Raji (cell line): Measurements from ENCODE around the gene CFDP1.

Experiments
- POLR2A ChIP-seq: IDR thresholded peaks from 2 replicates; pipeline ENCODE4 v1.6.1; 2011; ENCODE audit warnings: low read depth, low read length, control low read depth; ENCODE audit not compliant: insufficient read depth

The CFDP1 gene

GRCh38 chr16:75262800-75263127 is 170.5 kb downstream of the CFDP1 start:
- no peak for TF ChIP-seq POLR2A

DNA sequence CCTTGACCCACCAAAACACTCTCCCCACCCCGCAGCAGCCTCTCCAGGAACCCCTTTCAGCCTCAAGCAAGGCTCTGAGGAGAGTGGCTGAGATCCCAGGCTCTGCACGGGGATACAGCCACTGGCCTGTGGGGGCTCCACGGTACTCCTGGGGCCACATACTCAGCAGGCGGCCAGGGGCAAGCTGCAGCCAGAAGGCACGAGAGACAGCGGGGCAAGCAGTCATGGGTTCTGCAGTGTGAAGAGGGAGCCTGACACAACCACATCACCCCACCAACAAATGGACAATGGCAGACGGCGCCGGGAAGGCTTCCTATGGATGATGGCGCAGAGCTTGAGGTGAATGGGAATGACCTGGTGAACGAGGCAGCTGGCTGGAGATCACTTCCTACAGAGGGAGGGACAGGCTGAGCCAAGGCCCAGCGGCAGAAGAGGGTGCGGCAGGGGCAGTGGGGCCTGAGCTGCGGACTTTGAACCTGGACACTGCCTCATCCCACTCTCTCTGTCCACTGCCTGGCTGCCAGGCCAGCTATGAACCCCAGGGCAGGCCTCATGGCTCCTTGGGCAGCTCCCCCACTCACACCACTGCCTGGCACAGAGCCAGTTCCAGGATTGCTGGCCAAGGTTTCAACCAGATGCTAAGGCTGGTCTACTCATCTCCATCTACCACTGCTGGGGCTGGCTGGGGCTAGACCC is 171.1 kb downstream of the CFDP1 start:
- no peak for TF ChIP-seq POLR2A

- no peak for TF ChIP-seq POLR2A
These were observed 171.7 kb downstream of the CFDP1 start for GRCh38 chr16:75261590-75262078.

GRCh38 chr16:75260851-75261589 is 172.3 kb downstream of the CFDP1 start:
- no peak for TF ChIP-seq POLR2A

DNA sequence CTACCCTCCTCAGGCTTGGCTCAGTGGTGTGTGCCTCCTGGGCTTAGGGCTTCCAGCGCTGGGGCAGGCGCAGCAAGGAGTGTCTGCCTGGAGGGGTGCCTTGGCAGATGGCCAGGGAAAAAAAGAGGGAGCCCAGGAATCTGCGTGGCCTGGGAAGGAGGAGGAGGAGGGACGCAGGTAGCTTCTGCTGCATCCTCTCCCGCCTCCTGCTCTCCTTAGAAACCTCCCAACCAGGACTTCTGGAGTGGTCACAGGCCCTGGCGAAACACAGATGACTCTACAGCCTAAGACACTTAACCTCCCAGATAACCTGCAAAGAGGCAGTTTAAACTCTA is 174.5 kb downstream of the CFDP1 start:
- no peak for TF ChIP-seq POLR2A

- TF ChIP-seq POLR2A = no peak
These were observed 175.2 kb downstream of the CFDP1 start for GRCh38 chr16:75257886-75258806.

GRCh38 chr16:75256696-75257343 is 176.5 kb downstream of the CFDP1 start:
- TF ChIP-seq POLR2A = no peak

GRCh38 chr16:75256059-75256571 is 177.2 kb downstream of the CFDP1 start:
- no peak for TF ChIP-seq POLR2A

GRCh38 chr16:75254359-75254837 is 178.9 kb downstream of the CFDP1 start:
- no peak for TF ChIP-seq POLR2A

DNA sequence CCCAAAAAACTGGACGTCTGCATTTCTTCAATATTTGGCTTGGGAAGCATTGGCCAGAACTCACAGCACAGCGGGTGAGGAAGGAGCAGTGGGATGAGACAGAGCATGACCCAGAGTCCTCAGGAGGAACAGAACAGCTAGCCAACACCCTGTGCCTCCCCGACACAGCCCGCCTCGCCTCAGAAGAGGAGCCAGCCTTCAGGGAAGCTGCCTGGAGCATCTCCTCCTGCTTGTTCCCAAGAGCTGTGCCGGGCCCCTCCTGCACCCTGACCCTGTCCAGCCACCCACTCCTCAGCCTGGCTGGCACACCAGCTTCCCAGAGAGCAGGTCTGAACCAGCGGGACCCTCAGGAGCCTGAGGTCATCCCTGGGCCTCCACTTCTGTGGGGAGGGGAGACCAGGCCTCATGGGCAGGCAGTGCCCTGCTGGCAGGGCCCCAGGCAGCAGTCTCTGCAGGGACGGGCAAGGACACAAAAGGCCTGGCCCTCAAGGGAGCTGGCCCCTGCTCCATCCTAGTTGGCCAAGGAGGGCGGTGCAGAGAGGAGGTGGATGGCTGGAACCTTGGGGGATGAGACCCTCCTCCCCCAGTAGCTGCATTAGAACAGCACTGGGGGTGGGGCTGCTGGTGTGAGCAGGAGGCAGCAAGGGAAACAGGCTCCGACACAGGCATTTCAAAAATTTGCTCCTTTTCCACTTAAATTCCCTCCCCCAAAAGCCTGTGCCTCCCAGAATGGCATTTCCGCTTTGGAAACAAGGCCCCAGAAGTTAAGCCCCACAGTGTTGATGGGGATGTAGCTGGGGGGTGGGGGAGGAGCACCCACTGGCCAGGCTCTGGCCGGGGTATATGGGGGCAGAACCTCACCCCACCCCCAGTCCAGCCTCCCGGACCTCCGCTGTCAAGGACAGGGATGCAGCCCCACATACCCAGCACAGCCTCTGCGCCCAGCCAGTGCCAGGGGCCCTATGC is 180.1 kb downstream of the CFDP1 start:
- TF ChIP-seq POLR2A = no peak

DNA sequence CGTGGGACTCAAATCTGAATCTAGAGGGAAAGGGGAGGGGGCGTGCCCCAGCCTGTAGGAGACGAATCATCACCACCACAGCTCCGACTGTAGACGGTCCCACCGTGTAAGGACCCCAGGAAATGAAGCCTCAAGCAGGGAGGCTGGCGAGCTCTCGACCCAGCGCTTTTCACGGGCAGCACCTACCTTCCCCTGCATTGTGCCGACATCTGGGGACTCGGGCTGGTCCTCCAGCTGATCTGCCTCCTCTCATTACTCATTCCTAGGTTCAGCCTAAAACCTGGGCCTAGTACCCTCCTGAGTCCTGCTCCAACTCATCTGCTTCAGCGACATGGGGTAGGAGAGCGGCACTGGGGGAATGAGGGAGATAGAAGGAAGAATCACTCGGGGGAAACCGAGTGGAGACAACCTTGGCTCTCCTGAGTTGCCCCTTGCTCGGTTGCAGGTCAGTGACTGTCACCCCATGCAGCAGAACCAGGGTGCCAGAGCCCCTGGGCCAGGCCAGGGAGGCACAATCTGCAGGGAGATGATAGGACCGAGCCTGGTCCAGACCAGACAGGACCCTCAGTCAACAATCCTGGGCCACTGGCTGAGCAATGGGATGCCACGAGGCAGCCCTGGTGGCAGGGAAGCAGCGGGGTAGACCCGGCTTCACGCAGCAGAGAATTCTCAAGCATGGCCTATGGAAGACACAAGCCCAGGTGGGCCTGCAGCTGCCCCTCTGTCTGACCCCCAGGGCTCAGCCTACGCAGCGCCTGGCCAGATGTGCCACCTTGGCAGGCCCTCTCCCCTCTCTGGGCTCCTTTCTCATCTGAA is 181.0 kb downstream of the CFDP1 start:
- TF ChIP-seq POLR2A = no peak

DNA sequence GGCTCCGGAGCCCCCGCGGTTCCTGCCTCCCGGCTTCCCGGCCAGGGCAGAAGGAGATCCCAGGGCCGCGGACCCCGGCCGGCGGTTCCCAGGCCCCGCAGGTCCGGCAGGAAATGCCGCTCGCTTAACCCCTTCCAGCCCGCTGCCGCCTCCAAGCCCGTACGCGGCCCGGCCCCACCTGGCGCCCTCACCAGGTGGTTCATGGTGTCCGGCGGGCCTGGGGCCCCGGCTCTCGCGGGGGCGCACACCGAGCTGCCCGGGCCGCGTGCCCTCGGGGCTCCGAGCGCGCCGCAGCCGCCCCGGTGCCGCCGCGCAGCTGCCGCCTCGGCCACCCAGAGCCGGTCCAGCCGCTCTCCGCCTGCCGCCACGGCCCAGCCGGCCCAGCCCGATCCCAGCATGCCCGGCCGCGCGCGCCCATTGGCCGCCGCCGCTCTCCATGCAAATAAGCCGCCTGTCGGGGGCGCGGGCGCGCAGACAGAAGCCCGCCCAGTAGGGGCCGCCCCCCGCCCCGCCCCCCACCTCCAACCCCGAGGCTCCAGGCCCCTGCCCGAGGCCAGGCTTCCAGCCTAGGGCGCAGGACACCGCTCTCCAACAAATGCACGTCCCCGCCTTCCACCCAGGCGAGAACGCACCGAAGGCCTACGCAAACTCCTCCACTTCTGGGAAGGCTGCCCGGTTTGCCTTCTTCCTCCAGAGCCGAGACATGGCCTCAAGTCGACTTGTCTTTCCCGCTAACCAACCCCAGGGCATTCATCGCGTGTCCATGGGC is 181.8 kb downstream of the CFDP1 start, which contains the start of gene BCAR1:
TSS of gene BCAR1 (minus strand) at position 345 of the 769 bp plus-strand sequence. CDS start at position 203, 142 bp downstream.
- TF ChIP-seq POLR2A = no peak
